H1 (cell line): ENCODE results near the gene CEACAM21. TPM values are rescaled to one million over a fixed set of nuclear protein-coding genes. Genes with fewer than 3 reads are reported as not detected.

Experiments
- CTCF ChIA-PET: fragments of 300-600 bp; sonication (Branson Sonifier 250); formaldehyde crosslinking; loops from one replicate; lab custom pipeline; 2021; ENCODE audit not compliant: partially characterized antibody; lab: Charles Lee
- POLR2A ChIA-PET: fragments of 300-600 bp; sonication (Branson Sonifier 250); formaldehyde crosslinking; loops from one replicate; lab custom pipeline; 2021; ENCODE audit warnings: inconsistent platforms; ENCODE audit not compliant: partially characterized antibody; lab: Charles Lee
- DNase-seq, 2 experiments: peaks; one replicate each; pipeline versions ENCODE4 v3.0.0 to v3.0.0-alpha.2; 2010 to 2022; ENCODE audit warnings: low spot score in 2 of 2, low read depth in 1 of 2, mixed read lengths in 1 of 2
- FAIRE-seq: peaks from 2 replicates; lab custom pipeline; 2011; peaks lifted over from hg19 to GRCh38; lab: Jason Lieb, UNC
- H2AFZ ChIP-seq: 2 replicates; pipeline ENCODE4 v1.8.1; 2012; ENCODE audit warnings: low read length, inconsistent platforms
- H2AK5ac ChIP-seq: 2 replicates; pipeline ENCODE4 v1.6.1; 2013; ENCODE audit warnings: low read depth, low read length
- H2BK120ac ChIP-seq: replicated peaks from 2 replicates; pipeline ENCODE3; 2013; ENCODE audit warnings: low read depth, low read length, inconsistent platforms
- H2BK12ac ChIP-seq: 2 replicates; pipeline ENCODE4 v1.6.1; 2013; ENCODE audit warnings: low read depth, low read length
- H2BK15ac ChIP-seq: 2 replicates; pipeline ENCODE4 v1.6.1; 2013; ENCODE audit warnings: low read length
- H2BK20ac ChIP-seq: 2 replicates; pipeline ENCODE4 v1.6.1; 2013; ENCODE audit warnings: low read length
- H2BK5ac ChIP-seq: 2 replicates; pipeline ENCODE4 v1.6.1; 2013; ENCODE audit warnings: low read depth, low read length
- H3K14ac ChIP-seq: 2 replicates; pipeline ENCODE4 v1.6.1; 2013; ENCODE audit warnings: inconsistent platforms; ENCODE audit not compliant: insufficient read length
- H3K18ac ChIP-seq: 2 replicates; pipeline ENCODE4 v1.6.1; 2013; ENCODE audit warnings: low read length; ENCODE audit errors: extremely low read depth
- H3K23ac ChIP-seq: 2 replicates; pipeline ENCODE4 v1.6.1; 2013; ENCODE audit warnings: inconsistent platforms; ENCODE audit not compliant: insufficient read length
- H3K23me2 ChIP-seq: 2 replicates; pipeline ENCODE4 v1.6.1; 2013; ENCODE audit warnings: low read depth, low read length
- H3K27ac ChIP-seq: 2 replicates; pipeline ENCODE4 v1.6.1; 2011; ENCODE audit warnings: low read depth, low read length, inconsistent platforms
- H3K27me3 ChIP-seq, 4 experiments: replicated peaks in 1 of 4; 1 replicate in 1 of 4; 2 replicates in 3 of 4; pipeline versions ENCODE4 v1.6.1 to v1.8.1; 2011 to 2013; ENCODE audit warnings: low read length in 3 of 4, mild to moderate bottlenecking in 3 of 4, inconsistent platforms in 2 of 4, mixed read lengths in 2 of 4, moderate library complexity in 1 of 4; ENCODE audit not compliant: control insufficient read depth in 3 of 4, insufficient read depth in 3 of 4; ENCODE audit errors: extremely low read depth in 1 of 4
- H3K36me3 ChIP-seq, 4 experiments: 2 replicates each; pipeline versions ENCODE4 v1.6.1 to v1.8.1; 2011 to 2013; ENCODE audit warnings: mild to moderate bottlenecking in 4 of 4, low read length in 3 of 4, moderate library complexity in 2 of 4, control low read depth in 1 of 4, inconsistent platforms in 1 of 4; ENCODE audit not compliant: insufficient read depth in 4 of 4, control insufficient read depth in 2 of 4
- H3K4ac ChIP-seq: replicated peaks from 2 replicates; pipeline ENCODE3; 2013; ENCODE audit warnings: low read length, low read depth, mixed read lengths, inconsistent platforms; ENCODE audit not compliant: insufficient read length
- H3K4me1 ChIP-seq, 4 experiments: replicated peaks in 1 of 4; 1 replicate in 1 of 4; 2 replicates in 3 of 4; pipeline versions ENCODE4 v1.6.1 to v1.8.1; 2011 to 2013; ENCODE audit warnings: low read length in 3 of 4, inconsistent platforms in 2 of 4, mixed read lengths in 1 of 4; ENCODE audit not compliant: insufficient read depth in 4 of 4, control insufficient read depth in 3 of 4
- H3K4me2 ChIP-seq, 2 experiments: 2 replicates each; pipeline versions ENCODE4 v1.6.1 to v1.8.1; 2011 to 2013; ENCODE audit warnings: low read depth in 2 of 2, low read length in 2 of 2, control low read depth in 1 of 2, inconsistent platforms in 1 of 2, mild to moderate bottlenecking in 1 of 2; ENCODE audit not compliant: insufficient read depth in 1 of 2
- H3K4me3 ChIP-seq, 4 experiments: fragments of 200-600, 300-600 bp in 1 of 4; sonication (generic), shearing (Covaris generic), sonication (Bioruptor Twin) in 1 of 4; 2 replicates each; pipeline versions ENCODE4 v1.5.1 to v1.8.1; 2011 to 2016; ENCODE audit warnings: low read length in 4 of 4, low read depth in 3 of 4, control low read depth in 2 of 4, inconsistent platforms in 2 of 4, mild to moderate bottlenecking in 2 of 4, mixed read lengths in 1 of 4, moderate library complexity in 1 of 4; ENCODE audit not compliant: insufficient read depth in 2 of 4; ENCODE audit errors: extremely low read depth in 1 of 4
- H3K56ac ChIP-seq: replicated peaks from 2 replicates; pipeline ENCODE3; 2013; ENCODE audit warnings: low read depth, mild to moderate bottlenecking, mixed read lengths, low read length, inconsistent platforms; ENCODE audit not compliant: insufficient read length
- H3K79me1 ChIP-seq: 2 replicates; pipeline ENCODE4 v1.6.1; 2013; ENCODE audit warnings: low read depth, low read length, control low read depth
- H3K79me2 ChIP-seq, 2 experiments: 2 replicates each; pipeline versions ENCODE4 v1.6.1 to v1.8.1; 2012 to 2013; ENCODE audit warnings: low read length in 2 of 2, mild to moderate bottlenecking in 2 of 2, inconsistent platforms in 1 of 2; ENCODE audit not compliant: insufficient read depth in 2 of 2, control insufficient read depth in 1 of 2
- H3K9ac ChIP-seq, 4 experiments: replicated peaks in 1 of 4; 1 replicate in 1 of 4; 2 replicates in 3 of 4; pipeline versions ENCODE4 v1.6.1 to v1.8.1; 2011 to 2013; ENCODE audit warnings: low read depth in 3 of 4, low read length in 3 of 4, control low read depth in 2 of 4, mild to moderate bottlenecking in 2 of 4, moderate library complexity in 2 of 4, inconsistent platforms in 1 of 4; ENCODE audit errors: extremely low read depth in 1 of 4
- H3K9me3 ChIP-seq, 2 experiments: 2 replicates each; pipeline versions ENCODE4 v1.6.1 to v1.8.1; 2012 to 2013; ENCODE audit warnings: mild to moderate bottlenecking in 2 of 2, moderate library complexity in 2 of 2, control low read depth in 1 of 2, inconsistent platforms in 1 of 2, low read depth in 1 of 2, low read length in 1 of 2, mixed read lengths in 1 of 2; ENCODE audit not compliant: insufficient read depth in 2 of 2
- H4K20me1 ChIP-seq, 2 experiments: replicated peaks in 1 of 2; 2 replicates each; pipeline versions ENCODE3 to v1.8.1; 2011 to 2013; ENCODE audit warnings: inconsistent platforms in 2 of 2, low read length in 2 of 2, mild to moderate bottlenecking in 1 of 2; ENCODE audit not compliant: insufficient read depth in 2 of 2, control insufficient read depth in 1 of 2
- H4K5ac ChIP-seq: 2 replicates; pipeline ENCODE4 v1.6.1; 2013; ENCODE audit warnings: low read length, low read depth, mixed read lengths, inconsistent platforms; ENCODE audit not compliant: insufficient read length
- H4K8ac ChIP-seq: 2 replicates; pipeline ENCODE4 v1.8.0; 2013; ENCODE audit warnings: mild to moderate bottlenecking, moderate library complexity, low read length, inconsistent platforms; ENCODE audit not compliant: insufficient read depth; ENCODE audit errors: extremely low read depth
- H4K91ac ChIP-seq: replicated peaks from 2 replicates; pipeline ENCODE3; 2013; ENCODE audit warnings: low read length, mixed read lengths, inconsistent platforms; ENCODE audit not compliant: insufficient read length
- ATF3 ChIP-seq: IDR thresholded peaks from 2 replicates; pipeline ENCODE4 v1.6.1; 2011; ENCODE audit warnings: low read depth, mild to moderate bottlenecking, low read length; ENCODE audit not compliant: insufficient read depth
- FOSL1 ChIP-seq: IDR thresholded peaks from 2 replicates; pipeline ENCODE4 v1.6.1; 2011; ENCODE audit warnings: mild to moderate bottlenecking, low read depth, low read length, moderate library complexity; ENCODE audit not compliant: insufficient read depth
- GABPA ChIP-seq: IDR thresholded peaks from 2 replicates; pipeline ENCODE4 v1.6.1; 2011; ENCODE audit warnings: mild to moderate bottlenecking, low read length, moderate library complexity, borderline replicate concordance; ENCODE audit not compliant: insufficient read depth
- JUN ChIP-seq: IDR thresholded peaks from 2 replicates; pipeline ENCODE4 v1.6.1; 2011; ENCODE audit warnings: low read depth, mild to moderate bottlenecking, improper control_type of control experiment, low read length
- JUND ChIP-seq: IDR thresholded peaks from 2 replicates; pipeline ENCODE4 v1.6.1; 2011; ENCODE audit warnings: mild to moderate bottlenecking, improper control_type of control experiment, low read length
- KDM4A ChIP-seq: IDR thresholded peaks from one replicate; pipeline ENCODE4 v1.7.1; 2012; ENCODE audit warnings: low read depth, mild to moderate bottlenecking, moderate library complexity, low read length, inconsistent platforms; ENCODE audit not compliant: severe bottlenecking
- MAX ChIP-seq: IDR thresholded peaks from 2 replicates; pipeline ENCODE4 v1.6.1; 2012; ENCODE audit warnings: inconsistent platforms
- POLR2AphosphoS5 ChIP-seq: IDR thresholded peaks from 2 replicates; pipeline ENCODE4 v1.6.1; 2011; ENCODE audit warnings: low read depth, low read length
- RFX5 ChIP-seq: IDR thresholded peaks from 2 replicates; pipeline ENCODE4 v1.6.1; 2011; ENCODE audit warnings: low read depth, low read length, improper control_type of control experiment, borderline replicate concordance
- RXRA ChIP-seq: IDR thresholded peaks from 2 replicates; pipeline ENCODE4 v1.6.1; 2011; ENCODE audit warnings: low read depth, mild to moderate bottlenecking, low read length, moderate library complexity; ENCODE audit not compliant: insufficient read depth
- SUZ12 ChIP-seq: fragments of 200-600 bp; sonication (generic); IDR thresholded peaks from 2 replicates; pipeline ENCODE4 v1.6.1; 2012; ENCODE audit warnings: mild to moderate bottlenecking, inconsistent platforms, low read length, moderate library complexity, mixed read lengths
- TAF1 ChIP-seq: IDR thresholded peaks from 2 replicates; pipeline ENCODE4 v1.6.1; 2011; ENCODE audit warnings: mild to moderate bottlenecking, low read depth, low read length
- TBP ChIP-seq: IDR thresholded peaks from 2 replicates; pipeline ENCODE4 v1.6.1; 2011; ENCODE audit warnings: low read depth, low read length, improper control_type of control experiment
- TCF12 ChIP-seq: IDR thresholded peaks from 2 replicates; pipeline ENCODE4 v1.6.1; 2011; ENCODE audit warnings: low read depth, mild to moderate bottlenecking, low read length
- ZNF274 ChIP-seq: IDR thresholded peaks from 2 replicates; pipeline ENCODE4 v1.7.0; 2012; ENCODE audit warnings: low read length, borderline replicate concordance; ENCODE audit errors: extremely low read depth
- WGBS, 2 experiments: shearing (Covaris generic) in 1 of 2; methylation state at CpG; one replicate each; pipeline versions ENCODE4 v1.1.6 to v1.1.7; 2013 to 2015; ENCODE audit warnings: low lambda C conversion rate in 2 of 2, mixed read lengths in 2 of 2, inconsistent platforms in 1 of 2, low coverage in 1 of 2, missing lambda C conversion rate in 1 of 2; ENCODE audit not compliant: insufficient replicate concordance in 2 of 2, insufficient coverage in 1 of 2, insufficient read length in 1 of 2; ENCODE audit errors: extremely low coverage in 1 of 2, missing lambda C conversion rate in 1 of 2; 5-methylcytosine and 5-hydroxymethylcytosine counted together
- polyA plus RNA-seq, 7 experiments: library from polyadenylated mRNA; depleted of rRNA in 3 of 7; stranded (reverse) in 5 of 7; unstranded in 2 of 7; fragments of >200 nt in 5 of 7; fragments of 200-250 nt in 2 of 7; gene quantifications; 1 replicate in 5 of 7; 2 replicates in 1 of 7; 4 replicates in 1 of 7; pipeline versions ENCODE4 v1.2.1 to v1.2.3, GENCODE V29; 2011 to 2013; ENCODE audit warnings: missing spikeins in 2 of 7, mixed read lengths in 2 of 7
- total RNA-seq: library from RNA; stranded (reverse); fragmentation: NEBNext Ultra II Directional; extraction: Animal tissue kit (Norgen Biotek cat#: 25700); gene quantifications from 2 replicates; pipeline ENCODE4 v1.2.1, GENCODE V29; 2021

CEACAM21 gene
- total and polyA plus RNA-seq, 2 of the 8 experiments (the other 6 are each of a cell fraction or from before 2014, with no cell fraction given), result not detected

- Histone ChIP-seq H3K36me3 (no peaks in the 10 kb centered on the region), H2BK5ac (no peak overlapping the region), H3K4me3 (no peak overlapping the region), H2BK120ac (no peak overlapping the region), H3K9ac (no peak overlapping the region), H4K5ac (no peak overlapping the region), H2BK12ac (no peak overlapping the region), H3K27ac (no peak overlapping the region), H2BK15ac (no peak overlapping the region), H3K23me2 (no peaks in the 10 kb centered on the region), H3K14ac (no peak overlapping the region), H2BK20ac (no peak overlapping the region), H2AFZ (no peak overlapping the region), H3K27me3 (no peaks in the 10 kb centered on the region; a peak in 1 of 7 replicates), H3K18ac (no peak overlapping the region), H3K4ac (no peak overlapping the region), H3K23ac (no peak overlapping the region), H4K20me1 (no peaks in the 10 kb centered on the region), H4K8ac (no peak overlapping the region), H4K91ac (no peak overlapping the region), H3K4me1 (no peaks in the 10 kb centered on the region), H3K79me2 (no peaks in the 10 kb centered on the region), H3K56ac (no peak overlapping the region), H3K4me2 (no peak overlapping the region), H3K79me1 (no peaks in the 10 kb centered on the region), H2AK5ac (no peak overlapping the region), H3K9me3 (peaks cover 12 to 30% of the 10 kb centered on the region in 2 experiments)
- POLR2A ChIA-PET, result no interaction called here
- FAIRE-seq (no peak), DNase-seq (no peak)
- WGBS, 2 experiments, result 83% methylated on average over 4 of the region's 4 CpGs; no CpG with 5 or more reads in 1 of the 2 experiments
- CTCF ChIA-PET, result interaction anchor here (0.8 kb wide), 1 partner anchor 40 kb away, joined by 3 read pairs; no protein-coding TSS in a partner anchor
- no peak for TF ChIP-seq ZNF274
- TF ChIP-seq TCF12, result no peak
- TF ChIP-seq TBP, result no peak
- no peak for TF ChIP-seq TAF1
- TF ChIP-seq JUN, result no peak
- no peak for TF ChIP-seq RFX5
- TF ChIP-seq SUZ12, result no peak
- no peak for TF ChIP-seq ATF3
- TF ChIP-seq JUND, result no peak
- TF ChIP-seq RXRA, result no peak
- no peak for TF ChIP-seq FOSL1
- no peak for TF ChIP-seq MAX
- TF ChIP-seq KDM4A, result no peak
- no peak for TF ChIP-seq GABPA
- no peak for TF ChIP-seq POLR2AphosphoS5
These were observed 45.8 kb upstream of the CEACAM21 start for GRCh38 chr19:41530184-41530534.
